Neural cell (in vitro differentiated cells): ENCODE measurements around the gene SLC25A4.

Source experiments
- EP300 ChIP-seq: fragments of 450-650 bp; conservative IDR thresholded peaks from 2 replicates; pipeline ENCODE4 v1.6.1; 2014; ENCODE audit warnings: antibody characterized with exemption, mild to moderate bottlenecking, moderate library complexity; ENCODE audit not compliant: poor library complexity, severe bottlenecking
- EZH2 ChIP-seq: fragments of 200-600, 300-800 bp; shearing (Covaris generic), sonication (generic); IDR thresholded peaks from 2 replicates; pipeline ENCODE4 v1.6.1; 2014; ENCODE audit warnings: antibody characterized with exemption, low read length, borderline replicate concordance, mild to moderate bottlenecking; ENCODE audit not compliant: insufficient read depth, poor library complexity, severe bottlenecking
- POLR2AphosphoS5 ChIP-seq: IDR thresholded peaks from 2 replicates; pipeline ENCODE4 v1.6.1; 2012
- RAD21 ChIP-seq: fragments of 450-650 bp; conservative IDR thresholded peaks from 2 replicates; pipeline ENCODE4 v1.6.1; 2014; ENCODE audit warnings: antibody characterized with exemption, mild to moderate bottlenecking, moderate library complexity
- TF ChIP-seq, protein P1 (sequence below): fragments of 450-650 bp; IDR thresholded peaks from 2 replicates; pipeline ENCODE4 v1.5.1; 2014; ENCODE audit warnings: antibody characterized with exemption, mild to moderate bottlenecking, moderate library complexity; ENCODE audit not compliant: poor library complexity, severe bottlenecking
- TF ChIP-seq, protein P2 (sequence below): IDR thresholded peaks from 2 replicates; pipeline ENCODE4 v1.6.1; 2012; ENCODE audit warnings: borderline replicate concordance

DNA sequence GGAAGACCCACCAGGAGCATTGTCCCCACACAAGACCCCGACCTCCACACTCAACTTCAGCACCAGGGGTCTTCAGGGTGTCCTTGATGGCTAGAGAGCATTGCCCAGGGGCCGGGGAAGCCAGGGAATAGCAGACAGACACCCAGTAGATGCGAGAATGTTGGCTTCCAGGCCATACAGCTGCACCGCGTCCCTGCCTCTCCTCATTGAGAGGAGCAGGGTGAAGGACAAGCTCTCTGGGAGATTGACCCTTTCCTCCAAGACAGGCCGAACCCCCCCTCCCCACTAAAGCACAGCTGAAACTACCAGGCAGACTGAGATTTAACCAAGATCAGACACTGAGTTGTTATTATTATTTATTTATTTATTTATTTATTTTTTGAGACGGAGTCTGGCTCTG is 42.6 kb upstream of the SLC25A4 start:
- TF ChIP-seq, protein P1, sequence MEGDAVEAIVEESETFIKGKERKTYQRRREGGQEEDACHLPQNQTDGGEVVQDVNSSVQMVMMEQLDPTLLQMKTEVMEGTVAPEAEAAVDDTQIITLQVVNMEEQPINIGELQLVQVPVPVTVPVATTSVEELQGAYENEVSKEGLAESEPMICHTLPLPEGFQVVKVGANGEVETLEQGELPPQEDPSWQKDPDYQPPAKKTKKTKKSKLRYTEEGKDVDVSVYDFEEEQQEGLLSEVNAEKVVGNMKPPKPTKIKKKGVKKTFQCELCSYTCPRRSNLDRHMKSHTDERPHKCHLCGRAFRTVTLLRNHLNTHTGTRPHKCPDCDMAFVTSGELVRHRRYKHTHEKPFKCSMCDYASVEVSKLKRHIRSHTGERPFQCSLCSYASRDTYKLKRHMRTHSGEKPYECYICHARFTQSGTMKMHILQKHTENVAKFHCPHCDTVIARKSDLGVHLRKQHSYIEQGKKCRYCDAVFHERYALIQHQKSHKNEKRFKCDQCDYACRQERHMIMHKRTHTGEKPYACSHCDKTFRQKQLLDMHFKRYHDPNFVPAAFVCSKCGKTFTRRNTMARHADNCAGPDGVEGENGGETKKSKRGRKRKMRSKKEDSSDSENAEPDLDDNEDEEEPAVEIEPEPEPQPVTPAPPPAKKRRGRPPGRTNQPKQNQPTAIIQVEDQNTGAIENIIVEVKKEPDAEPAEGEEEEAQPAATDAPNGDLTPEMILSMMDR: no peak
- no peak for TF ChIP-seq EP300
- TF ChIP-seq, protein P2, sequence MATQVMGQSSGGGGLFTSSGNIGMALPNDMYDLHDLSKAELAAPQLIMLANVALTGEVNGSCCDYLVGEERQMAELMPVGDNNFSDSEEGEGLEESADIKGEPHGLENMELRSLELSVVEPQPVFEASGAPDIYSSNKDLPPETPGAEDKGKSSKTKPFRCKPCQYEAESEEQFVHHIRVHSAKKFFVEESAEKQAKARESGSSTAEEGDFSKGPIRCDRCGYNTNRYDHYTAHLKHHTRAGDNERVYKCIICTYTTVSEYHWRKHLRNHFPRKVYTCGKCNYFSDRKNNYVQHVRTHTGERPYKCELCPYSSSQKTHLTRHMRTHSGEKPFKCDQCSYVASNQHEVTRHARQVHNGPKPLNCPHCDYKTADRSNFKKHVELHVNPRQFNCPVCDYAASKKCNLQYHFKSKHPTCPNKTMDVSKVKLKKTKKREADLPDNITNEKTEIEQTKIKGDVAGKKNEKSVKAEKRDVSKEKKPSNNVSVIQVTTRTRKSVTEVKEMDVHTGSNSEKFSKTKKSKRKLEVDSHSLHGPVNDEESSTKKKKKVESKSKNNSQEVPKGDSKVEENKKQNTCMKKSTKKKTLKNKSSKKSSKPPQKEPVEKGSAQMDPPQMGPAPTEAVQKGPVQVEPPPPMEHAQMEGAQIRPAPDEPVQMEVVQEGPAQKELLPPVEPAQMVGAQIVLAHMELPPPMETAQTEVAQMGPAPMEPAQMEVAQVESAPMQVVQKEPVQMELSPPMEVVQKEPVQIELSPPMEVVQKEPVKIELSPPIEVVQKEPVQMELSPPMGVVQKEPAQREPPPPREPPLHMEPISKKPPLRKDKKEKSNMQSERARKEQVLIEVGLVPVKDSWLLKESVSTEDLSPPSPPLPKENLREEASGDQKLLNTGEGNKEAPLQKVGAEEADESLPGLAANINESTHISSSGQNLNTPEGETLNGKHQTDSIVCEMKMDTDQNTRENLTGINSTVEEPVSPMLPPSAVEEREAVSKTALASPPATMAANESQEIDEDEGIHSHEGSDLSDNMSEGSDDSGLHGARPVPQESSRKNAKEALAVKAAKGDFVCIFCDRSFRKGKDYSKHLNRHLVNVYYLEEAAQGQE: no peak
- no peak for TF ChIP-seq POLR2AphosphoS5
- TF ChIP-seq RAD21: no peak
- TF ChIP-seq EZH2: no peak
